NT2/D1 (cell line): ENCODE results near the gene TTC3.

ENCODE experiments used
- SUZ12 ChIP-seq: IDR thresholded peaks from 2 replicates; pipeline ENCODE4 v1.6.1; 2011; ENCODE audit not compliant: insufficient read length, insufficient read depth; ENCODE audit errors: extremely low read depth
- ZNF274 ChIP-seq: IDR thresholded peaks from 2 replicates; pipeline ENCODE4 v1.6.1; 2011; ENCODE audit warnings: mild to moderate bottlenecking, low read depth, low read length

GRCh38 chr21:37076087-37076850 is 3.2 kb downstream of the TTC3 start:
- TF ChIP-seq SUZ12 (no peak), ZNF274 (no peak)
